ENCODE results near the gene RIPPLY3. TPM values are rescaled to one million over a fixed set of nuclear protein-coding genes. Genes with fewer than 3 reads are reported as not detected.

Gene RIPPLY3
- total RNA-seq, 2 experiments from 2014 or later = not detected

DNA sequence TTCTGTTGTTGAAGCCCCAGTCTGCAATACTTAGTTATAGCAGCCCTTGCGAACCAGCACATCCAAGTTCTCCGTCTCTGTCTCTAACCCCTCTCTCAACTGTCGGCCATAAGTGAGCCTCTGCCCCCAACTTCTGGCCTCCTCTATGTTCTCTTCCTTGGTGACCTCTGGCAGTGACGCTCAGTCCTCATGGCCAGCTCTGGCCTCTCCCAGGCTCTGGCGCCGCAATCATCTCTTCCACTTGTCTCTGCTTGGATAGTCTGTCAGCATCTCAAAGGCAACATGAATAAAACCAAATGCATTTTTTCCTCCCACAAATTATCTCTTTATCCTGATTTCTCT, 31.7 kb upstream of the RIPPLY3 start:
- Histone ChIP-seq H2AFZ (ENCODE audit: low read length) (no peak overlapping the region), H3K36me3 (ENCODE audit: insufficient read depth, low read length) (no peaks in the 10 kb centered on the region), H4K20me1 (ENCODE audit: insufficient read depth, low read length) (no peaks in the 10 kb centered on the region), H3K9me3 (ENCODE audit: low read length) (no peaks in the 10 kb centered on the region), H3K4me3 (ENCODE audit: low read depth, low read length, poor library complexity, severe bottlenecking) (no peak overlapping the region), H3K4me1 (ENCODE audit: insufficient read depth, low read length, poor library complexity, severe bottlenecking) (peaks cover 8% of the 10 kb centered on the region), H3K79me2 (ENCODE audit: insufficient read depth, low read depth, low read length) (no peaks in the 10 kb centered on the region), H3K27ac (ENCODE audit: low read depth, low read length, poor library complexity, severe bottlenecking) (no peak overlapping the region), H3K9me2 (ENCODE audit: insufficient read depth, low read length) (no peaks in the 10 kb centered on the region), H3K4me2 (ENCODE audit: low read length) (no peak overlapping the region)
- no TSS peak for BruUV-seq (replicated peaks)
- no peak for DNase-seq (ENCODE audit: low spot score)
- CTCF ChIA-PET (ENCODE audit: unreplicated experiment) = no interaction called here
- intact Hi-C loops (cut with micrococcal nuclease; ENCODE audit: unreplicated experiment) = loop anchor here (5.0 kb wide), 1 partner anchor 292 kb away; the partner anchor contains the start of gene VPS26C
- POLR2A ChIA-PET = no interaction called here
- TF ChIP-seq, protein P1, sequence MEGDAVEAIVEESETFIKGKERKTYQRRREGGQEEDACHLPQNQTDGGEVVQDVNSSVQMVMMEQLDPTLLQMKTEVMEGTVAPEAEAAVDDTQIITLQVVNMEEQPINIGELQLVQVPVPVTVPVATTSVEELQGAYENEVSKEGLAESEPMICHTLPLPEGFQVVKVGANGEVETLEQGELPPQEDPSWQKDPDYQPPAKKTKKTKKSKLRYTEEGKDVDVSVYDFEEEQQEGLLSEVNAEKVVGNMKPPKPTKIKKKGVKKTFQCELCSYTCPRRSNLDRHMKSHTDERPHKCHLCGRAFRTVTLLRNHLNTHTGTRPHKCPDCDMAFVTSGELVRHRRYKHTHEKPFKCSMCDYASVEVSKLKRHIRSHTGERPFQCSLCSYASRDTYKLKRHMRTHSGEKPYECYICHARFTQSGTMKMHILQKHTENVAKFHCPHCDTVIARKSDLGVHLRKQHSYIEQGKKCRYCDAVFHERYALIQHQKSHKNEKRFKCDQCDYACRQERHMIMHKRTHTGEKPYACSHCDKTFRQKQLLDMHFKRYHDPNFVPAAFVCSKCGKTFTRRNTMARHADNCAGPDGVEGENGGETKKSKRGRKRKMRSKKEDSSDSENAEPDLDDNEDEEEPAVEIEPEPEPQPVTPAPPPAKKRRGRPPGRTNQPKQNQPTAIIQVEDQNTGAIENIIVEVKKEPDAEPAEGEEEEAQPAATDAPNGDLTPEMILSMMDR (conservative IDR thresholded peaks at IDR 0.05; ENCODE audit: low read length) = no peak

DNA sequence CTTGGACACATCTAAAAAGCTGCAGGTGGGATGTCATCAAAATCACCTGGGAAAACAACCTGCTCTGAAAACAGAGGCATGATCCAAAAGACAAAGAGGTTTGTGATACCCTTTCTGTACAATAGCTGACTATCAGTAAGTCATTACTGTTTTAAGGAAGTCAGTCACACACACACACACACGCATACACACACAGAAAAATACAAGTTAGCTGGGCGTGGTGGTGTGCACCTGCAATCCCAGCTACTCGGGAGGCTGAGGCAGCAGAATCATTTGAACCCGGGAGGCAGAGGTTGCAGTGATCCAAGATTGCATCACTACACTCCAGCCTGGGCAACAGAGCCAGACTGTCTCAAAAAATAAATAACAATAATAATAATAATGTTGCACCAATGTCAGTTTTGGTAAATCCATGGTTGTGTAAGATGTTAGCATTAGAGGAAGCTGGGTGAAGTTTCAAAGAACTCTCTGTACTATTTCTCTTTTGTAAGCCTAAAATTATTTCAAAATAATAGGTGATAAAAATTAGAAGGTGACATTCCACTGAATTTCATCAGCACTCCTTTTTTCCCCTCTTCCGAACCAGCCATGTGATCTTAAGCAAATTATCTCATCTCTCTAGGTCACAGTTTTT, 30.2 kb upstream of the RIPPLY3 start:
- Histone ChIP-seq H2AFZ (ENCODE audit: low read length) (no peak overlapping the region), H3K4me2 (ENCODE audit: low read length) (no peak overlapping the region), H3K9me3 (ENCODE audit: low read length) (no peaks in the 10 kb centered on the region), H3K4me1 (ENCODE audit: insufficient read depth, low read length, poor library complexity, severe bottlenecking) (peaks cover 8% of the 10 kb centered on the region), H3K9me2 (ENCODE audit: insufficient read depth, low read length) (no peaks in the 10 kb centered on the region), H3K79me2 (ENCODE audit: insufficient read depth, low read depth, low read length) (no peaks in the 10 kb centered on the region), H3K4me3 (ENCODE audit: low read depth, low read length, poor library complexity, severe bottlenecking) (no peak overlapping the region), H4K20me1 (ENCODE audit: insufficient read depth, low read length) (no peaks in the 10 kb centered on the region), H3K36me3 (ENCODE audit: insufficient read depth, low read length) (no peaks in the 10 kb centered on the region), H3K27ac (ENCODE audit: low read depth, low read length, poor library complexity, severe bottlenecking) (no peak overlapping the region)
- intact Hi-C loops (cut with micrococcal nuclease; ENCODE audit: unreplicated experiment) = loop anchor here (5.0 kb wide), 1 partner anchor 291 kb away; the partner anchor contains the start of gene VPS26C
- TF ChIP-seq, protein P1 (conservative IDR thresholded peaks at IDR 0.05; ENCODE audit: low read length) = no peak
- TF ChIP-seq EZH2phosphoT487 (IDR thresholded peaks at IDR 0.05; ENCODE audit: borderline replicate concordance, low read depth, low read length) = no peak
- ChIA-PET CTCF (ENCODE audit: unreplicated experiment) (interaction anchor here (0.5 to 1.6 kb wide), 2 partner anchors 15 to 90 kb away, joined by 3 to 6 read pairs; no protein-coding TSS in a partner anchor), POLR2A (interaction anchor here (1.0 to 2.1 kb wide), 4 partner anchors 11 to 34 kb away, joined by 3 to 14 read pairs (median 4); no protein-coding TSS in a partner anchor)
- no TSS peak for BruUV-seq (replicated peaks)
- no peak for DNase-seq (ENCODE audit: low spot score)
